ENCODE data around the gene GPC3. TPM values are rescaled to one million over a fixed set of nuclear protein-coding genes. Genes with fewer than 3 reads are reported as not detected.
A peak's percentile ranks its signal among the peaks of the same experiment; 100 is the strongest.

Gene GPC3
- total and polyA plus RNA-seq, 2 experiments from 2014 or later = 36.8 to 60.1 TPM

DNA sequence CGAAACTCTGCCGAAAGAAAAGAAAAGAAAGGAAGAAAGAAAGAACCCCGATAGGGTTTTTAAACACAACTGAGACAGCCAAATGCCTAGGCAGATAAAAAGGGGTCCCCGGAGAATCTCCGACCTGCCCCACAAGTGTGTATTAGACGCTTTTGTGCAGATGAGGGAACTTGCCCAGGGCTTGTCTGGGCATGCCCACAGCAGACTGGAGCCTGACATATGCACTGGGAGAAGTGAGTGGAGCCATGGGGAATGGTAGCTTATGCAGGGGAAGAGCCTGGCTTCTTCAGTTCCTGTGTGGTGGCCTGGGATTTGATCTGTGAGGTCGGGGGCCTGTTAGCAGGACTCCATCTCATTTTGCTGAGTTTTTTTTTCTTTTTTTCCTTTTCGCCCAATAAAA, 199.0 kb downstream of the GPC3 start (continued):
- TF ChIP-seq, protein P1, sequence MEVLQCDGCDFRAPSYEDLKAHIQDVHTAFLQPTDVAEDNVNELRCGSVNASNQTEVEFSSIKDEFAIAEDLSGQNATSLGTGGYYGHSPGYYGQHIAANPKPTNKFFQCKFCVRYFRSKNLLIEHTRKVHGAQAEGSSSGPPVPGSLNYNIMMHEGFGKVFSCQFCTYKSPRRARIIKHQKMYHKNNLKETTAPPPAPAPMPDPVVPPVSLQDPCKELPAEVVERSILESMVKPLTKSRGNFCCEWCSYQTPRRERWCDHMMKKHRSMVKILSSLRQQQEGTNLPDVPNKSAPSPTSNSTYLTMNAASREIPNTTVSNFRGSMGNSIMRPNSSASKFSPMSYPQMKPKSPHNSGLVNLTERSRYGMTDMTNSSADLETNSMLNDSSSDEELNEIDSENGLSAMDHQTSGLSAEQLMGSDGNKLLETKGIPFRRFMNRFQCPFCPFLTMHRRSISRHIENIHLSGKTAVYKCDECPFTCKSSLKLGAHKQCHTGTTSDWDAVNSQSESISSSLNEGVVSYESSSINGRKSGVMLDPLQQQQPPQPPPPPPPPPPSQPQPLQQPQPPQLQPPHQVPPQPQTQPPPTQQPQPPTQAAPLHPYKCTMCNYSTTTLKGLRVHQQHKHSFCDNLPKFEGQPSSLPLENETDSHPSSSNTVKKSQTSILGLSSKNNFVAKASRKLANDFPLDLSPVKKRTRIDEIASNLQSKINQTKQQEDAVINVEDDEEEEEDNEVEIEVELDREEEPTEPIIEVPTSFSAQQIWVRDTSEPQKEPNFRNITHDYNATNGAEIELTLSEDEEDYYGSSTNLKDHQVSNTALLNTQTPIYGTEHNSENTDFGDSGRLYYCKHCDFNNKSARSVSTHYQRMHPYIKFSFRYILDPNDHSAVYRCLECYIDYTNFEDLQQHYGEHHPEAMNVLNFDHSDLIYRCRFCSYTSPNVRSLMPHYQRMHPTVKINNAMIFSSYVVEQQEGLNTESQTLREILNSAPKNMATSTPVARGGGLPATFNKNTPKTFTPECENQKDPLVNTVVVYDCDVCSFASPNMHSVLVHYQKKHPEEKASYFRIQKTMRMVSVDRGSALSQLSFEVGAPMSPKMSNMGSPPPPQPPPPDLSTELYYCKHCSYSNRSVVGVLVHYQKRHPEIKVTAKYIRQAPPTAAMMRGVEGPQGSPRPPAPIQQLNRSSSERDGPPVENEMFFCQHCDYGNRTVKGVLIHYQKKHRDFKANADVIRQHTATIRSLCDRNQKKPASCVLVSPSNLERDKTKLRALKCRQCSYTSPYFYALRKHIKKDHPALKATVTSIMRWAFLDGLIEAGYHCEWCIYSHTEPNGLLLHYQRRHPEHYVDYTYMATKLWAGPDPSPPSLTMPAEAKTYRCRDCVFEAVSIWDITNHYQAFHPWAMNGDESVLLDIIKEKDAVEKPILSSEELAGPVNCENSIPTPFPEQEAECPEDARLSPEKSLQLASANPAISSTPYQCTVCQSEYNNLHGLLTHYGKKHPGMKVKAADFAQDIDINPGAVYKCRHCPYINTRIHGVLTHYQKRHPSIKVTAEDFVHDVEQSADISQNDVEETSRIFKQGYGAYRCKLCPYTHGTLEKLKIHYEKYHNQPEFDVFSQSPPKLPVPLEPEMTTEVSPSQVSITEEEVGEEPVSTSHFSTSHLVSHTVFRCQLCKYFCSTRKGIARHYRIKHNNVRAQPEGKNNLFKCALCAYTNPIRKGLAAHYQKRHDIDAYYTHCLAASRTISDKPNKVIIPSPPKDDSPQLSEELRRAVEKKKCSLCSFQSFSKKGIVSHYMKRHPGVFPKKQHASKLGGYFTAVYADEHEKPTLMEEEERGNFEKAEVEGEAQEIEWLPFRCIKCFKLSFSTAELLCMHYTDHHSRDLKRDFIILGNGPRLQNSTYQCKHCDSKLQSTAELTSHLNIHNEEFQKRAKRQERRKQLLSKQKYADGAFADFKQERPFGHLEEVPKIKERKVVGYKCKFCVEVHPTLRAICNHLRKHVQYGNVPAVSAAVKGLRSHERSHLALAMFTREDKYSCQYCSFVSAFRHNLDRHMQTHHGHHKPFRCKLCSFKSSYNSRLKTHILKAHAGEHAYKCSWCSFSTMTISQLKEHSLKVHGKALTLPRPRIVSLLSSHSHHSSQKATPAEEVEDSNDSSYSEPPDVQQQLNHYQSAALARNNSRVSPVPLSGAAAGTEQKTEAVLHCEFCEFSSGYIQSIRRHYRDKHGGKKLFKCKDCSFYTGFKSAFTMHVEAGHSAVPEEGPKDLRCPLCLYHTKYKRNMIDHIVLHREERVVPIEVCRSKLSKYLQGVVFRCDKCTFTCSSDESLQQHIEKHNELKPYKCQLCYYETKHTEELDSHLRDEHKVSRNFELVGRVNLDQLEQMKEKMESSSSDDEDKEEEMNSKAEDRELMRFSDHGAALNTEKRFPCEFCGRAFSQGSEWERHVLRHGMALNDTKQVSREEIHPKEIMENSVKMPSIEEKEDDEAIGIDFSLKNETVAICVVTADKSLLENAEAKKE (CRISPR knock-in tag; IDR thresholded peaks at IDR 0.05) = no peak

DNA sequence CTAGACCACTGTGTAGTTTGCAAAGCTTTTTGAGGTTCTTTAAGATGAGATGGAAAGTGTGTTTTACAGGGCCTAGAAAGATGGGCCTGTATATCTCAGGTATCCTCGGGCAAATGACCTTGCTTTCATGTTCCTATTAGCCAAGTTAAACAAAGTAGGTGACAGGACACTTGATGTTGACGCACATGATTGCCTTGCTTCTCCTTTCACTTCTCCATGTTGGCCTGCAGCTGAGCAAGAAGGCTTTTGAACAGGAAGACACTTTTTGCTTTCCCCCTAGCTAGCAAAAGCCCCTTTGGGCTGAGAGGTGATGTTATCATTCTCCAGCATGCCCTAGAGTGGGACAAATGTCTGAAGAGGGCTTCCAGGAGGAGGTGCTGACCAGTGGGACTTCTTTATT, 202.1 kb downstream of the GPC3 start:
- ATAC-seq (no peak), DNase-seq (ENCODE audit: low spot score) (no peak)
- H3K4me1 ChIP-seq (ENCODE audit: insufficient read depth) = peaks cover 29% of the 10 kb centered on the region
- H3K27ac ChIP-seq (ENCODE audit: low read depth) = peak overlapping the region; percentile 27; the same call in 1 of the 2 replicates
- Mint-ChIP-seq H3K27me3 (ENCODE audit: insufficient read depth, low read depth, poor library complexity) (no peaks in the 10 kb centered on the region), H3K4me1 (peaks cover 45% of the 10 kb centered on the region), H3K36me3 (ENCODE audit: low read depth) (no peaks in the 10 kb centered on the region), H3K9me3 (no peaks in the 10 kb centered on the region), H3K27ac (no peak overlapping the region), H3K4me3 (no peak overlapping the region)
- no peaks in the 10 kb centered on the region for H3K9me2 ChIP-seq (ENCODE audit: insufficient read depth)
- no peaks in the 10 kb centered on the region for H3K36me3 ChIP-seq (ENCODE audit: insufficient read depth)
- H3K79me2 ChIP-seq (replicated peaks; ENCODE audit: insufficient read depth) = no peaks in the 10 kb centered on the region
- no peak for TF ChIP-seq EZH2phosphoT487 (IDR thresholded peaks at IDR 0.05; ENCODE audit: unreplicated experiment)
- TF ChIP-seq, protein P2, sequence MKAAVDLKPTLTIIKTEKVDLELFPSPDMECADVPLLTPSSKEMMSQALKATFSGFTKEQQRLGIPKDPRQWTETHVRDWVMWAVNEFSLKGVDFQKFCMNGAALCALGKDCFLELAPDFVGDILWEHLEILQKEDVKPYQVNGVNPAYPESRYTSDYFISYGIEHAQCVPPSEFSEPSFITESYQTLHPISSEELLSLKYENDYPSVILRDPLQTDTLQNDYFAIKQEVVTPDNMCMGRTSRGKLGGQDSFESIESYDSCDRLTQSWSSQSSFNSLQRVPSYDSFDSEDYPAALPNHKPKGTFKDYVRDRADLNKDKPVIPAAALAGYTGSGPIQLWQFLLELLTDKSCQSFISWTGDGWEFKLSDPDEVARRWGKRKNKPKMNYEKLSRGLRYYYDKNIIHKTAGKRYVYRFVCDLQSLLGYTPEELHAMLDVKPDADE (IDR thresholded peaks at IDR 0.05) = no peak
- TF ChIP-seq, protein P3, sequence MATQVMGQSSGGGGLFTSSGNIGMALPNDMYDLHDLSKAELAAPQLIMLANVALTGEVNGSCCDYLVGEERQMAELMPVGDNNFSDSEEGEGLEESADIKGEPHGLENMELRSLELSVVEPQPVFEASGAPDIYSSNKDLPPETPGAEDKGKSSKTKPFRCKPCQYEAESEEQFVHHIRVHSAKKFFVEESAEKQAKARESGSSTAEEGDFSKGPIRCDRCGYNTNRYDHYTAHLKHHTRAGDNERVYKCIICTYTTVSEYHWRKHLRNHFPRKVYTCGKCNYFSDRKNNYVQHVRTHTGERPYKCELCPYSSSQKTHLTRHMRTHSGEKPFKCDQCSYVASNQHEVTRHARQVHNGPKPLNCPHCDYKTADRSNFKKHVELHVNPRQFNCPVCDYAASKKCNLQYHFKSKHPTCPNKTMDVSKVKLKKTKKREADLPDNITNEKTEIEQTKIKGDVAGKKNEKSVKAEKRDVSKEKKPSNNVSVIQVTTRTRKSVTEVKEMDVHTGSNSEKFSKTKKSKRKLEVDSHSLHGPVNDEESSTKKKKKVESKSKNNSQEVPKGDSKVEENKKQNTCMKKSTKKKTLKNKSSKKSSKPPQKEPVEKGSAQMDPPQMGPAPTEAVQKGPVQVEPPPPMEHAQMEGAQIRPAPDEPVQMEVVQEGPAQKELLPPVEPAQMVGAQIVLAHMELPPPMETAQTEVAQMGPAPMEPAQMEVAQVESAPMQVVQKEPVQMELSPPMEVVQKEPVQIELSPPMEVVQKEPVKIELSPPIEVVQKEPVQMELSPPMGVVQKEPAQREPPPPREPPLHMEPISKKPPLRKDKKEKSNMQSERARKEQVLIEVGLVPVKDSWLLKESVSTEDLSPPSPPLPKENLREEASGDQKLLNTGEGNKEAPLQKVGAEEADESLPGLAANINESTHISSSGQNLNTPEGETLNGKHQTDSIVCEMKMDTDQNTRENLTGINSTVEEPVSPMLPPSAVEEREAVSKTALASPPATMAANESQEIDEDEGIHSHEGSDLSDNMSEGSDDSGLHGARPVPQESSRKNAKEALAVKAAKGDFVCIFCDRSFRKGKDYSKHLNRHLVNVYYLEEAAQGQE (IDR thresholded peaks at IDR 0.05; ENCODE audit: unreplicated experiment) = no peak
- no peaks in the 10 kb centered on the region for H3F3A ChIP-seq (replicated peaks; ENCODE audit: low read depth)
- H3K27me3 ChIP-seq (ENCODE audit: insufficient read depth) = no peaks in the 10 kb centered on the region
- H3K4me2 ChIP-seq = peak overlapping the region; percentile 65
- no peaks in the 10 kb centered on the region for H4K20me1 ChIP-seq (replicated peaks; ENCODE audit: insufficient read depth)
- no peak overlapping the region for H2AFZ ChIP-seq
- H3K4me3 ChIP-seq = no peak overlapping the region

Measured in GM23338 (cell line).